Liver (tissue), 3 donors: Measurements from ENCODE around the gene TOMM40L.

Experiments
- YY1 ChIP-seq: IDR thresholded peaks from 2 replicates; pipeline ENCODE4 v1.6.1; 2016; ENCODE audit warnings: antibody characterized with exemption, mild to moderate bottlenecking
- TF ChIP-seq, protein P1 (sequence below): fragments of 150-350 bp; IDR thresholded peaks from 2 replicates; pipeline ENCODE4 v1.5.1; 2017; ENCODE audit warnings: improper control_type of control experiment, low read depth, low read length; ENCODE audit not compliant: missing input control
- TF ChIP-seq, protein P2 (sequence below): IDR thresholded peaks from 2 replicates; pipeline ENCODE4 v1.6.1; 2016; ENCODE audit warnings: antibody characterized with exemption, mild to moderate bottlenecking
- TF ChIP-seq, protein P3 (sequence below): IDR thresholded peaks from 2 replicates; pipeline ENCODE4 v1.6.1; 2016; ENCODE audit warnings: antibody characterized with exemption
- TF ChIP-seq, protein P4 (sequence below): IDR thresholded peaks from 2 replicates; pipeline ENCODE4 v1.6.1; 2016; ENCODE audit warnings: antibody characterized with exemption
- donor health status: healthy.
- donor health status: healthy.

DNA sequence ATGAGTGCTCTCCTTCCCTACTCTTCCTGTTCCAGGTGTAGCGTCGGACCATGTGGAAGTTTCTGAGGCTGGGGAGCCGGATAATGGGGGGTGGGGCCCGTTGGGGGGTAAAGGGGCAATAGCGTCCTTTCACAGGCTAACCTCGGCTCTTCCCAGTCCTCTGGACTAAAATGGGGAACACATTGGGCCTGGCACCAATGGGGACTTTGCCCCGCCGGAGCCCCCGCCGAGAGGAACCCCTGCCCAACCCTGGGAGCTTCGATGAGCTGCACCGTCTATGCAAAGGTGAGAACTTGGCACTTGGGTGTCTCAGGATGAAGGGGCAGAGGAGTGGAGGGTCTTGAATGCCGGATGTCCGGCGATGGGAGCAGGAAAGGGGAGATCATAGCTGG lies 456 bp downstream of the TOMM40L start:
- TF ChIP-seq YY1, result no peak
- TF ChIP-seq, protein P1, sequence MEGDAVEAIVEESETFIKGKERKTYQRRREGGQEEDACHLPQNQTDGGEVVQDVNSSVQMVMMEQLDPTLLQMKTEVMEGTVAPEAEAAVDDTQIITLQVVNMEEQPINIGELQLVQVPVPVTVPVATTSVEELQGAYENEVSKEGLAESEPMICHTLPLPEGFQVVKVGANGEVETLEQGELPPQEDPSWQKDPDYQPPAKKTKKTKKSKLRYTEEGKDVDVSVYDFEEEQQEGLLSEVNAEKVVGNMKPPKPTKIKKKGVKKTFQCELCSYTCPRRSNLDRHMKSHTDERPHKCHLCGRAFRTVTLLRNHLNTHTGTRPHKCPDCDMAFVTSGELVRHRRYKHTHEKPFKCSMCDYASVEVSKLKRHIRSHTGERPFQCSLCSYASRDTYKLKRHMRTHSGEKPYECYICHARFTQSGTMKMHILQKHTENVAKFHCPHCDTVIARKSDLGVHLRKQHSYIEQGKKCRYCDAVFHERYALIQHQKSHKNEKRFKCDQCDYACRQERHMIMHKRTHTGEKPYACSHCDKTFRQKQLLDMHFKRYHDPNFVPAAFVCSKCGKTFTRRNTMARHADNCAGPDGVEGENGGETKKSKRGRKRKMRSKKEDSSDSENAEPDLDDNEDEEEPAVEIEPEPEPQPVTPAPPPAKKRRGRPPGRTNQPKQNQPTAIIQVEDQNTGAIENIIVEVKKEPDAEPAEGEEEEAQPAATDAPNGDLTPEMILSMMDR, result no peak
- TF ChIP-seq, protein P2, sequence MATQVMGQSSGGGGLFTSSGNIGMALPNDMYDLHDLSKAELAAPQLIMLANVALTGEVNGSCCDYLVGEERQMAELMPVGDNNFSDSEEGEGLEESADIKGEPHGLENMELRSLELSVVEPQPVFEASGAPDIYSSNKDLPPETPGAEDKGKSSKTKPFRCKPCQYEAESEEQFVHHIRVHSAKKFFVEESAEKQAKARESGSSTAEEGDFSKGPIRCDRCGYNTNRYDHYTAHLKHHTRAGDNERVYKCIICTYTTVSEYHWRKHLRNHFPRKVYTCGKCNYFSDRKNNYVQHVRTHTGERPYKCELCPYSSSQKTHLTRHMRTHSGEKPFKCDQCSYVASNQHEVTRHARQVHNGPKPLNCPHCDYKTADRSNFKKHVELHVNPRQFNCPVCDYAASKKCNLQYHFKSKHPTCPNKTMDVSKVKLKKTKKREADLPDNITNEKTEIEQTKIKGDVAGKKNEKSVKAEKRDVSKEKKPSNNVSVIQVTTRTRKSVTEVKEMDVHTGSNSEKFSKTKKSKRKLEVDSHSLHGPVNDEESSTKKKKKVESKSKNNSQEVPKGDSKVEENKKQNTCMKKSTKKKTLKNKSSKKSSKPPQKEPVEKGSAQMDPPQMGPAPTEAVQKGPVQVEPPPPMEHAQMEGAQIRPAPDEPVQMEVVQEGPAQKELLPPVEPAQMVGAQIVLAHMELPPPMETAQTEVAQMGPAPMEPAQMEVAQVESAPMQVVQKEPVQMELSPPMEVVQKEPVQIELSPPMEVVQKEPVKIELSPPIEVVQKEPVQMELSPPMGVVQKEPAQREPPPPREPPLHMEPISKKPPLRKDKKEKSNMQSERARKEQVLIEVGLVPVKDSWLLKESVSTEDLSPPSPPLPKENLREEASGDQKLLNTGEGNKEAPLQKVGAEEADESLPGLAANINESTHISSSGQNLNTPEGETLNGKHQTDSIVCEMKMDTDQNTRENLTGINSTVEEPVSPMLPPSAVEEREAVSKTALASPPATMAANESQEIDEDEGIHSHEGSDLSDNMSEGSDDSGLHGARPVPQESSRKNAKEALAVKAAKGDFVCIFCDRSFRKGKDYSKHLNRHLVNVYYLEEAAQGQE, result no peak
- TF ChIP-seq, protein P3, sequence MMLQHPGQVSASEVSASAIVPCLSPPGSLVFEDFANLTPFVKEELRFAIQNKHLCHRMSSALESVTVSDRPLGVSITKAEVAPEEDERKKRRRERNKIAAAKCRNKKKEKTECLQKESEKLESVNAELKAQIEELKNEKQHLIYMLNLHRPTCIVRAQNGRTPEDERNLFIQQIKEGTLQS, result no peak
- TF ChIP-seq, protein P4, sequence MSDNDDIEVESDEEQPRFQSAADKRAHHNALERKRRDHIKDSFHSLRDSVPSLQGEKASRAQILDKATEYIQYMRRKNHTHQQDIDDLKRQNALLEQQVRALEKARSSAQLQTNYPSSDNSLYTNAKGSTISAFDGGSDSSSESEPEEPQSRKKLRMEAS, result no peak
